Measurements from ENCODE around the gene CELA2B.

DNA sequence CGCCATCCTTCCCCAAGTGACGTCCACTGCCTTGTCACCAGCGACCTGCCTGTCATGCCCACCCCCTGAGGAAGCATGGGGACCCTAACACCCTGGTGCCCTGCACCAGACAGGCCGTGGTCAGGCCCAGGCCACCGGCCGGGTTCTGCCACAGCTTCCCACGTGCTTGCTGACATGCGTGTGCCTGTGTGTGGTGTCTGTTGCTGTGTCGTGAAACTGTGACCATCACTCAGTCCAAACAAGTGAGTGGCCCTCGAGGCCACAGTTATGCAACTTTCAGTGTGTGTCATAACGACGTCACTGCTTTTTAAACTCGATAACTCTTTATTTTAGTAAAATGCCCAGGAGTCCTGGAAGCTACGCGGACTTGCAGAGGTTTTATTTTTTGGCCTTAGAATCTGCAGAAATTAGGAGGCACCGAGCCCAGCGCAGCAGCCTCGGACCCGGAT lies 46.2 kb upstream of the CELA2B start:
- TF ChIP-seq CTCF (IDR thresholded peaks at IDR 0.05) (no peak), POLR2A (IDR thresholded peaks at IDR 0.05) (no peak)
